ENCODE data around the gene EPB41L4A. TPM values are rescaled to one million over a fixed set of nuclear protein-coding genes. Genes with fewer than 3 reads are reported as not detected.

Gene EPB41L4A
- total and polyA plus RNA-seq, 2 experiments from 2014 or later = 9.5 to 12.9 TPM

DNA sequence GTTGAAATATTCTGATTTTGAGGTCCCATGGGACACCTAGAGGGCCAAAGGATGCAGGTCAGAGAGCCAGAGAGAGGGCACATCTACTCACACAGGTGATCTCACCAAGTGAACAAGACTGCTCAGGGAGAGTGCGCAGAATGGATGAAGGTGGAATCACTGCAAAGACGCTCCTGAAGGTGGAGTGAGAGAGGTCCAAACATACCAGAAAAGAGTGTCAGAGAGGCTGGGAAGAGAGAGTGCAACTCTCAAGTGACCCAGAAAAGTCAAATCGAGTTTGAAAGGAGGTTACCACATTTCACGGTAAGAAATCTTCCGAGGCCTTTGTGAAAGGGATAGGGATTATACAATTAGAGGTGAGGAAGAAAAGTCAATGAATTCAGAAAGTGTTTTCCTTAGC is 173.4 kb downstream of the EPB41L4A start:
- 78% methylated on average over 5 of the region's 5 CpGs for WGBS (ENCODE audit: low lambda C conversion rate, missing lambda C conversion rate)
- Histone ChIP-seq H3K36me3 (replicated peaks; ENCODE audit: insufficient read depth, low read depth) (no peaks in the 10 kb centered on the region), H4K20me1 (ENCODE audit: insufficient read depth, poor library complexity, severe bottlenecking) (no peaks in the 10 kb centered on the region), H3K4me1 (ENCODE audit: insufficient read depth) (no peaks in the 10 kb centered on the region), H3K27me3 (no peaks in the 10 kb centered on the region), H3K79me2 (no peaks in the 10 kb centered on the region), H3K27ac (no peak overlapping the region), H3K9me3 (ENCODE audit: low read depth) (no peaks in the 10 kb centered on the region), H3K9me2 (replicated peaks; ENCODE audit: insufficient read depth) (no peaks in the 10 kb centered on the region), H3K4me3 (no peak overlapping the region), H3K4me2 (no peak overlapping the region), H2AFZ (no peak overlapping the region)
- no peak for DNase-seq (ENCODE audit: low spot score)
- TF ChIP-seq EZH2 (IDR thresholded peaks at IDR 0.05; ENCODE audit: borderline replicate concordance) (no peak), EZH2phosphoT487 (IDR thresholded peaks at IDR 0.05; ENCODE audit: low read depth, severe bottlenecking, unreplicated experiment) (no peak)

DNA sequence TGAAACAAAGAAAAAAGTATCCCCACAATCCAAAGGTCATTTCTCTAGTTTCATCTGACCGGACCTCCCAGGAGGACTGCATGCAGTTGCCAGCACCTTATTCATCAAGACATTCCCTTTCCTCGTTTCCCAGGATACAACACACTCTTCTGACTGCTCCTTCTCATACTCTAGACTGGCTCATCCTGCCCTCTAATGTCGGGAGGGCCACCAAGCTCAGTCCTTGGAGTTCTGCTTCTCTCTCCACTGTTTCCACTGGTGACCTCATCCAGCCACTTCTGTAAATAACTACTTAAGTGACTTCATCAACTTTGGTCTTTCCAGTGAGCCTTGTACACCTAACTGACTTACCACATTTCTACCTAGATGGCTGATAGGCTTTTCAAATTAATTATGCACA is 179.1 kb downstream of the EPB41L4A start:
- no peaks in the 10 kb centered on the region for H3K9me3 ChIP-seq (ENCODE audit: low read depth)
- TF ChIP-seq EZH2 (IDR thresholded peaks at IDR 0.05; ENCODE audit: borderline replicate concordance) = no peak
- no peak for TF ChIP-seq CTCF (IDR thresholded peaks at IDR 0.05; ENCODE audit: poor library complexity)
- no peak for TF ChIP-seq EZH2phosphoT487 (IDR thresholded peaks at IDR 0.05; ENCODE audit: low read depth, severe bottlenecking, unreplicated experiment)
- peak; percentile 29 for DNase-seq (ENCODE audit: low spot score)
- no peak overlapping the region for H2AFZ ChIP-seq
- no peaks in the 10 kb centered on the region for H3K27me3 ChIP-seq
- H3K27ac ChIP-seq = no peak overlapping the region
- 67% methylated on average over 3 of the region's 3 CpGs for WGBS (ENCODE audit: low lambda C conversion rate, missing lambda C conversion rate)
- H3K9me2 ChIP-seq (replicated peaks; ENCODE audit: insufficient read depth) = no peaks in the 10 kb centered on the region
- H4K20me1 ChIP-seq (ENCODE audit: insufficient read depth, poor library complexity, severe bottlenecking) = no peaks in the 10 kb centered on the region
- H3K79me2 ChIP-seq = no peaks in the 10 kb centered on the region
- no peak overlapping the region for H3K4me3 ChIP-seq
- no peaks in the 10 kb centered on the region for H3K36me3 ChIP-seq (replicated peaks; ENCODE audit: insufficient read depth, low read depth)
- H3K4me2 ChIP-seq = no peak overlapping the region
- no peaks in the 10 kb centered on the region for H3K4me1 ChIP-seq (ENCODE audit: insufficient read depth)

DNA sequence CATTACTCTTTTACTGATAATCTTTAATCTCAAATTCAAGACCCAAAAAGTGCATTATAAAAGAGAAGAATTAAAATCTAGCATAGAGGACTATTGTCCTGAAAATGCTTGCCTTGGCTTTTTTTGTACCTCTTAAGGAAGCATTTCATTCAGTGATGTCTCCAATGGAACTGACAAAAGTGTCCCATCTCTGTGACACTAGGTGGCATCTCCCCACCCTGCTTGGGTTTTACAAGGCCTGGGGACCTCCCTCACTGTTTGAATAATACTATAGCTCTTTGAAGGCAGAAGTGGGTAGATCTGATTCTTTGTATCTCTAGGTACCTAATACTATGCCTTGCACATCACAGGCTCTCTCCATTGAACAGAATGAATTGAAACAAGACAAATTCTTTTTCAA is 180.6 kb downstream of the EPB41L4A start:
- Histone ChIP-seq H3K4me1 (ENCODE audit: insufficient read depth) (no peaks in the 10 kb centered on the region), H3K4me2 (no peak overlapping the region), H3K9me3 (ENCODE audit: low read depth) (no peaks in the 10 kb centered on the region), H3K4me3 (no peak overlapping the region), H3K9me2 (replicated peaks; ENCODE audit: insufficient read depth) (no peaks in the 10 kb centered on the region), H4K20me1 (ENCODE audit: insufficient read depth, poor library complexity, severe bottlenecking) (no peaks in the 10 kb centered on the region), H3K27me3 (no peaks in the 10 kb centered on the region), H3K27ac (no peak overlapping the region), H3K79me2 (no peaks in the 10 kb centered on the region), H2AFZ (no peak overlapping the region), H3K36me3 (replicated peaks; ENCODE audit: insufficient read depth, low read depth) (no peaks in the 10 kb centered on the region)
- TF ChIP-seq EZH2 (IDR thresholded peaks at IDR 0.05; ENCODE audit: borderline replicate concordance) (no peak), CTCF (IDR thresholded peaks at IDR 0.05; ENCODE audit: poor library complexity) (no peak)
- DNase-seq (ENCODE audit: low spot score) = no peak

GRCh38 chr5:112237456-112237855 is 181.6 kb downstream of the EPB41L4A start:
- Histone ChIP-seq H4K20me1 (ENCODE audit: insufficient read depth, poor library complexity, severe bottlenecking) (no peaks in the 10 kb centered on the region), H3K4me2 (no peak overlapping the region), H3K9me3 (ENCODE audit: low read depth) (no peaks in the 10 kb centered on the region), H3K4me3 (no peak overlapping the region), H3K27me3 (no peaks in the 10 kb centered on the region), H3K36me3 (replicated peaks; ENCODE audit: insufficient read depth, low read depth) (no peaks in the 10 kb centered on the region), H3K79me2 (no peaks in the 10 kb centered on the region), H2AFZ (no peak overlapping the region), H3K4me1 (ENCODE audit: insufficient read depth) (no peaks in the 10 kb centered on the region), H3K27ac (no peak overlapping the region), H3K9me2 (replicated peaks; ENCODE audit: insufficient read depth) (no peaks in the 10 kb centered on the region)
- no peak for TF ChIP-seq CTCF (IDR thresholded peaks at IDR 0.05; ENCODE audit: poor library complexity)
- TF ChIP-seq EZH2phosphoT487 (IDR thresholded peaks at IDR 0.05; ENCODE audit: low read depth, severe bottlenecking, unreplicated experiment) = no peak
- TF ChIP-seq EZH2 (IDR thresholded peaks at IDR 0.05; ENCODE audit: borderline replicate concordance) = no peak
- WGBS (ENCODE audit: low lambda C conversion rate, missing lambda C conversion rate) = 58% methylated on average over 2 of the region's 2 CpGs
- DNase-seq (ENCODE audit: low spot score) = no peak
